Adrenal gland (tissue), 12 donors: ENCODE data around the gene GRM8. TPM values are rescaled to one million over a fixed set of nuclear protein-coding genes. Genes with fewer than 3 reads are reported as not detected.
"Not testable (repeated sequence)": the region's sequence is repeated elsewhere in the genome, so short reads cannot be mapped to it uniquely, and the experiment has no call there.

Experiments used
- DNase-seq, 7 donors: peaks; one replicate each; pipeline ENCODE4 v3.0.0-alpha.2; 2019 to 2020
- H3K27ac ChIP-seq, 5 donors: fragments of 200-600 bp; sonication (generic) in 4 of 5; 1 replicate in 3 of 5; 2 replicates in 2 of 5; pipeline versions ENCODE4 v1.5.1 to v1.8.0; 2016 to 2020; ENCODE audit warnings: mild to moderate bottlenecking in 1 of 5
- H3K27me3 ChIP-seq: fragments of 200-600 bp; 2 replicates; pipeline ENCODE4 v1.8.0; 2021
- H3K36me3 ChIP-seq, 2 donors: fragments of 200-600 bp; replicated peaks in 1 of 2; 1 replicate in 1 of 2; 2 replicates in 1 of 2; pipeline versions ENCODE4 v1.5.1 to v1.8.0; 2018 to 2022
- H3K4me1 ChIP-seq, 2 donors: fragments of 200-600 bp; replicated peaks in 1 of 2; 1 replicate in 1 of 2; 2 replicates in 1 of 2; pipeline versions ENCODE4 v1.5.1 to v1.8.0; 2018 to 2021
- H3K4me3 ChIP-seq, 4 donors: fragments of 200-600 bp; sonication (generic) in 3 of 4; one replicate each; pipeline ENCODE4 v1.5.1; 2016 to 2018
- H3K9me3 ChIP-seq, 3 donors: fragments of 200-600 bp; sonication (generic) in 1 of 3; replicated peaks in 1 of 3; 1 replicate in 2 of 3; 2 replicates in 1 of 3; pipeline versions ENCODE4 v1.5.1 to v1.8.0; 2016 to 2021
- POLR2A ChIP-seq, 2 donors: fragments of 450-650 bp; IDR thresholded peaks; one replicate each; pipeline ENCODE4 v1.6.1; 2017; ENCODE audit warnings: antibody characterized with exemption in 2 of 2, mild to moderate bottlenecking in 2 of 2, moderate library complexity in 1 of 2
- WGBS, 4 donors: extraction: QIAGEN DNeasy Blood & Tissue Kit in 2 of 4; methylation state at CpG; one replicate each; pipeline versions ENCODE4 v1.1.5 to v1.1.7; 2013 to 2017; 5-methylcytosine and 5-hydroxymethylcytosine counted together
- intact Hi-C, 2 donors: fragments of 100-400 bp; cut with DNase I; formaldehyde crosslinking; loops; one replicate each; pipeline versions ENCODE4 v1.14.1 to v1.15.0; 2022 to 2023
- polyA plus RNA-seq, 3 donors: library from polyadenylated mRNA; stranded (reverse); fragments of 200-250 nt in 2 of 3; fragments of 350-450 nt in 1 of 3; fragmentation: Illumina TruSeq in 1 of 3; extraction: RNeasy Lipid Tissue Mini Kit (QIAGEN cat#74804) in 1 of 3; gene quantifications; one replicate each; pipeline ENCODE4 v1.2.3, GENCODE V29; 2013 to 2014
- total RNA-seq, 9 donors: library from RNA; depleted of rRNA in 4 of 9; stranded (reverse); fragments of >200 nt in 4 of 9; fragments of 120-200 nt in 1 of 9; fragmentation: NEBNext Ultra II Directional in 1 of 9; extraction: Animal tissue kit (Norgen Biotek cat#: 25700) in 1 of 9; gene quantifications; one replicate each; pipeline versions ENCODE4 v1.1.0 to v1.2.4, GENCODE V29; 2013 to 2023
- TF ChIP-seq, protein P1 (sequence below), 6 experiments: fragments of 450-650 bp in 4 of 6; fragments of 200-600 bp in 2 of 6; sonication (generic) in 1 of 6; IDR thresholded peaks; 1 replicate in 5 of 6; 2 replicates in 1 of 6; pipeline versions ENCODE4 v1.5.1 to v1.8.0; 2016 to 2021; ENCODE audit warnings: antibody characterized with exemption in 6 of 6, mild to moderate bottlenecking in 2 of 6, moderate library complexity in 1 of 6
- donor health status: healthy with polysubstance abuse.
- donor health status: Bipolar disorder and iron deficiency.
- donor health status: DM: yes; HTN: yes; CAD: no.
- donor health status: DM: no; HTN: no; CAD: no.
- donor health status: DM: no; HTN: no; CAD: no.
- donor health status: DM: yes; HTN: yes; CAD: no.

GRM8 gene
- total and polyA plus RNA-seq, 12 donors = 0.10 to 2.5 (median 0.92) TPM; not detected in 5

DNA sequence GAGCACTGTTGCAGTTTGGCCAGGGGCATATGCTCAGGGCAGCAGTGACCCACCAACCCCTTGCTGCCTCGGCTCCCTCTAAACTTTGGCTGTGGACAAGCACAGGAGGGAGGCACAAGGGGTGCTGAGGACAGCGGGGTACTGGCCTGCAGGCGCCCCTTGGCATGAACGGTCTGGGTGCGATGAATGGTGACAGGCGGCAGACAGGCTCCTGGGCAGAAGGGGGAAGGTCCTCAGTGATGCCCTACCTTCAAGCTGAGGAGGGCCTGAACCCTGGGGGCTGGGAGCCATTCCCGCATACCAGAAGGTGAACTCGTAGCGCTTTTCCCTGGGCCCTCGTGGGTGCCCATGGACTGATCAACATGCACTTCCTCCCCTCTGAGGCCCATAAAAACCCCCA is 567.1 kb downstream of the GRM8 start:
- Histone ChIP-seq H3K27me3 (no peaks in the 10 kb centered on the region), H3K36me3 (no peaks in the 10 kb centered on the region), H3K9me3 (no peaks in the 10 kb centered on the region), H3K27ac (no peak overlapping the region), H3K4me1 (no peaks in the 10 kb centered on the region), H3K4me3 (no peak overlapping the region)
- DNase-seq = no peak
- WGBS, 4 donors = 86 to 96% (median 92%) methylated on average over 6 to 10 of the region's 10 CpGs
- TF ChIP-seq POLR2A (IDR thresholded peaks at IDR 0.05) = no peak
- TF ChIP-seq, protein P1, sequence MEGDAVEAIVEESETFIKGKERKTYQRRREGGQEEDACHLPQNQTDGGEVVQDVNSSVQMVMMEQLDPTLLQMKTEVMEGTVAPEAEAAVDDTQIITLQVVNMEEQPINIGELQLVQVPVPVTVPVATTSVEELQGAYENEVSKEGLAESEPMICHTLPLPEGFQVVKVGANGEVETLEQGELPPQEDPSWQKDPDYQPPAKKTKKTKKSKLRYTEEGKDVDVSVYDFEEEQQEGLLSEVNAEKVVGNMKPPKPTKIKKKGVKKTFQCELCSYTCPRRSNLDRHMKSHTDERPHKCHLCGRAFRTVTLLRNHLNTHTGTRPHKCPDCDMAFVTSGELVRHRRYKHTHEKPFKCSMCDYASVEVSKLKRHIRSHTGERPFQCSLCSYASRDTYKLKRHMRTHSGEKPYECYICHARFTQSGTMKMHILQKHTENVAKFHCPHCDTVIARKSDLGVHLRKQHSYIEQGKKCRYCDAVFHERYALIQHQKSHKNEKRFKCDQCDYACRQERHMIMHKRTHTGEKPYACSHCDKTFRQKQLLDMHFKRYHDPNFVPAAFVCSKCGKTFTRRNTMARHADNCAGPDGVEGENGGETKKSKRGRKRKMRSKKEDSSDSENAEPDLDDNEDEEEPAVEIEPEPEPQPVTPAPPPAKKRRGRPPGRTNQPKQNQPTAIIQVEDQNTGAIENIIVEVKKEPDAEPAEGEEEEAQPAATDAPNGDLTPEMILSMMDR (IDR thresholded peaks at IDR 0.05) = no peak
- intact Hi-C loops = no loop called here

DNA sequence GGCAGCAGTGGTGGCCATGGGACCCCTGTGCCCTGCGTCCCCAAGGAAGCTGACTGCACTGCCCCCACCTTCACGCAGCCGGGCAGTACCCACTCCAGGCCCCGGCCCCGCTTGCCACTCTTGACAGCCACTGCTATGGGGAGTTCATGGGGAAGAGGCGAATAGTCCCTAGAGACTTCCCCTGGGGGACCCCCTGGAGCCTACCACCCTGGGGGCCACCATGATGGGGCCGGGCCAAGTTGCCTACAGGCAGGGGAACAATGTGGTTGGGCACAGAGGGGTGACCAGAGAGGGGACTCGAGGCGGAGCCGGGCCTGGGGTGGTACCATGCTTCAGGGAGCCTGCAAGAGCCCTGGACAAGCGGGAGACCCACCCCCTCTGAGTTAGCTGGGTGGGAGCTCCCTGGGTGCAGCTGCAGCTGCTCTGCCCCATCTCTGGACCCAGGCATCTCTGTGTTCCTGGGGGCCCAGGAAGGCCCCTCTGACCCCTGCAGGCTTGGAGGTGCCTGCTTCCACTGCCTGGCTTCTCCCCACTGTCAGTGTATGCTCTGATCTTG is 567.6 kb downstream of the GRM8 start:
- no peak for TF ChIP-seq POLR2A (IDR thresholded peaks at IDR 0.05)
- TF ChIP-seq, protein P1 (IDR thresholded peaks at IDR 0.05) = no peak

DNA sequence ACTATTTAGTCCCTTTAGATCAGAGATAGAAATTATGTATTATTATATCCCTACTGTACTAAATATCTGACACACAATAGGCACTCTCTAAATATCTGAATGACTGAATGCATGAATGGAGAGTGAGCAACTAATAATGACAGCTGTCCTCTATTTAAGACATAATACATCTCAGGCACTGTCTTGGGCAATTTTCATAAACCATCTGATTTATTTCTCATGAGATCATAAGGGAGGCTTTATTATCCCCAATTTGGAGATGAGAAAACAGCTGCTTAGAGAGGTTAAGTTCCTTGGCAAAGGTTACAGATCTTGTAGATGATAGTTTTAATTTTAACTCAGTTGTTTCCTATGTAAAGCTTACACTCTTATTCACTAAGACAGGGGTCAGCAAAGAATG is 570.6 kb downstream of the GRM8 start:
- TF ChIP-seq, protein P1 (IDR thresholded peaks at IDR 0.05) = no peak
- TF ChIP-seq POLR2A (IDR thresholded peaks at IDR 0.05) = no peak
- Histone ChIP-seq H3K36me3 (no peaks in the 10 kb centered on the region), H3K4me3 (no peak overlapping the region), H3K27me3 (no peaks in the 10 kb centered on the region), H3K4me1 (no peaks in the 10 kb centered on the region), H3K9me3 (no peaks in the 10 kb centered on the region), H3K27ac (no peak overlapping the region)
- DNase-seq = no peak
- intact Hi-C loops = no loop called here

More for the DNA sequence above, 567.6 kb downstream of the GRM8 start:
- Histone ChIP-seq H3K4me3 (no peak overlapping the region), H3K27me3 (no peaks in the 10 kb centered on the region), H3K9me3 (no peaks in the 10 kb centered on the region), H3K36me3 (no peaks in the 10 kb centered on the region), H3K27ac (no peak overlapping the region), H3K4me1 (no peaks in the 10 kb centered on the region)
- DNase-seq = no peak
- intact Hi-C loops = no loop called here
- WGBS, 4 donors = 86 to 100% (median 89%) methylated on average over 3 to 11 of the region's 11 CpGs

DNA sequence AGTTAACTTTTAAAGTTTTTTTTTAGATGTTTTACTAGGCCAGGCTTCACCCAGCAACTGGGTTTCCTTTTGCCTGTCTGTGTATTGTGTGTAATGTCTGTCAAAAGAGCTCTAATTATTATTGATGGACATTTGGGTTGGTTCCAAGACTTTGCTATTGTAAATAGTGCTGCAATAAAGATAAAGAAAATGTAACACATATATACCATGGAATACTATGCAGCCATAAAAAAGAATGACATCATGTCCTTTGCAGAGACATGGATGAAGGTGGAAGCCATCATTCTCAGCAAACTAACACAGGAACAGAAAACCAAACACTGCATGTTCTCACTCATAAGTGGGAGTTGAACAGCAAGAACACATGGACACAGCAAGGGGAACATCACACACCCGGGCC is 584.0 kb downstream of the GRM8 start:
- H3K27me3 ChIP-seq, H3K27ac ChIP-seq, H3K36me3 ChIP-seq, H3K4me3 ChIP-seq, intact Hi-C loops, DNase-seq, H3K4me1 ChIP-seq, H3K9me3 ChIP-seq: not testable (repeated sequence)
- WGBS, 4 donors = 67 to 83% (median 76%) methylated on average over 1 of the region's 1 CpG

DNA sequence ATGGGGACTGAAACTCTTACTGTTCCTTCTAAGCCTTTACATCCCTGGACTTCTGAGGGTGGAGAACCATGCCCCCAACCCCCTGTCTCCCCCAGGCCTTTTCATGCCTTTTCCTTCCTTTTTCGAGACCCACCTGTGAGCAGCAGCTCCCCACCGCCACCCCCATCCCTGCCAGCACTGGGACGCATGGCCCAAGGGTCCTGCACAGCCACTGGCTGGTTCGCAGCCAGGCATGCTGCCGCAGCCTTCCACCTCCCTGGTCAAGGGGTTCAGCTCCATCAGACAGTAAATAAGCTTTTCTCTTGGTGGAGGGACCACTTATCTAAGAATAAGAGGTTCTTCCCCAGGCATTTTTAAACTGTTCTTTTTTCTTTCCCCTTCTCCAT is 584.4 kb downstream of the GRM8 start:
- no peaks in the 10 kb centered on the region for H3K36me3 ChIP-seq
- no peaks in the 10 kb centered on the region for H3K4me1 ChIP-seq
- DNase-seq = no peak
- H3K27ac ChIP-seq = no peak overlapping the region
- no peaks in the 10 kb centered on the region for H3K27me3 ChIP-seq
- WGBS, 4 donors = 80 to 92% (median 89%) methylated on average over 5 of the region's 5 CpGs
- TF ChIP-seq POLR2A (IDR thresholded peaks at IDR 0.05) = no peak
- no peaks in the 10 kb centered on the region for H3K9me3 ChIP-seq
- intact Hi-C loops = no loop called here
- no peak overlapping the region for H3K4me3 ChIP-seq
